A673 (cell line): Measurements from ENCODE around the gene PODNL1.

Experiments used
- CTCF ChIP-seq: fragments of 300-800, 200-600 bp; sonication (generic); conservative IDR thresholded peaks from 2 replicates; pipeline ENCODE4 v1.5.1; 2017; ENCODE audit warnings: low read depth, mild to moderate bottlenecking, antibody characterized with exemption, low read length, moderate library complexity, mixed read lengths
- EZH2 ChIP-seq: fragments of 200-600 bp; sonication (generic); IDR thresholded peaks from 2 replicates; pipeline ENCODE4 v1.6.1; 2017; ENCODE audit warnings: borderline replicate concordance, low read depth, mild to moderate bottlenecking, mixed read lengths, antibody characterized with exemption, low read length; ENCODE audit not compliant: poor library complexity, severe bottlenecking

- TF ChIP-seq CTCF, result no peak
- no peak for TF ChIP-seq EZH2
Observed at GRCh38 chr19:13951043-13951442, 12.8 kb upstream of the PODNL1 start.
